ENCODE measurements around the gene AFMID. TPM values are rescaled to one million over a fixed set of nuclear protein-coding genes. Genes with fewer than 3 reads are reported as not detected.
A peak's percentile ranks its signal among the peaks of the same experiment; 100 is the strongest.

Gene AFMID
- total and polyA plus RNA-seq, 2 donors (not counting 3 experiments of a cell fraction or from before 2014, with no cell fraction given): 33.5 to 42.9 TPM

DNA sequence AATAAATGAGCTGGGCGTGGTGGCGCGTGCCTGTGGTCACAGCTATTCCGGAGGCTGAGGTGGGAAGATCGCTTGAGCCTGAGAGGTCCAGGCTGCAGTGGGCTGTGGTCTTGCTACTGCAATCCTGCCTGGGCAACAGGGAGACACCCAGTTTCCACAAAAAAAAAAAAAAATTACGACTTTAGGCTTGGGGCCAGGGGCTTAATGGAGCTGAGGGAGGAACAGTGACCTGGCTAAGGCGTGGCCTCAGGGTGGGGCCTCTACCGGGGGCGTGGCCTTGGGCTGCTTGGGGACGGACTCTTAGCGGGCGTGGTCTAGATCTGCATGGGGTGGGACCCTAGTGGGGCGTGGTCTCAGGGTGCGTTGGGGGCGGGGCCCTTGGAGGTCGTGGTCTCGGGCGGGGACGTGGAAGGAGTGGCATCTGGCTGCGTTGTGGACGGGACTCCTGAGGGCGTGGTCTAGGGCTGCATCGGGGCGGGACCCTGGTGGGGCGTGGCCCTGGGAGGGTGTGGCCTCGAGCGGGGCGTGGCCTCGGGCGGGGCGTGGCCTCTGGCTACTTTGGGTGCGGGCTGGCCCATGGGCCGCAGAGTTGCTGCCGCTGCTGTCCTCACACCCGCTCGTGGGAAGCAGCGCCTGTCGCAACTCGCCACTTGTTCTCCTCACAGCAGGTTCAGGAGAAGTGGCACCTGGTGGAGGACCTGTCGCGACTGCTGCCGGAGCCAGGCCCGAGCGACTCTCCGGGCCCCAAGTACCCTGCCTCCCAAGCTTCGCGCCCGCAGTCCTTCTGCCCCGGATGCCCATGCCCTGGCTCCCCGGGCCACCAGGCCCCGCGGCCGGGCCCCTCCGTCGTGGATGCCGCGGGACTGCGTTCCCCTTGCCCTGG, 46.8 kb upstream of the AFMID start:
- ChIA-PET POLR2A (no interaction called here), CTCF (interaction anchor here (1.0 to 1.6 kb wide), 2 partner anchors 12 to 36 kb away, joined by 3 to 4 read pairs; partner anchors contain the start of gene TMC6)
- FAIRE-seq (peak; percentile 94), DNase-seq (ENCODE audit: low read depth, low spot score) (peak; percentile 84)
- Histone ChIP-seq H3K27ac (ENCODE audit: insufficient read depth, low read depth, low read length) (no peak overlapping the region), H2AFZ (ENCODE audit: low read depth, low read length) (peak overlapping the region; percentile 80), H3K27me3 (ENCODE audit: control insufficient read depth in 2 of 2, insufficient read depth in 2 of 2, low read length in 2 of 2) (no peaks in the 10 kb centered on the region), H3K4me2 (ENCODE audit: insufficient read depth, low read length) (peak overlapping the region; percentile 44), H3K79me2 (ENCODE audit: control insufficient read depth, insufficient read depth, low read length) (no peaks in the 10 kb centered on the region), H3K36me3 (ENCODE audit: control insufficient read depth in 2 of 2, extremely low read depth in 1 of 2, insufficient read depth in 2 of 2, low read length in 2 of 2) (no peaks in the 10 kb centered on the region), H3K9me1 (replicated peaks; ENCODE audit: control insufficient read depth, extremely low read depth, insufficient read depth, low read length) (no peaks in the 10 kb centered on the region), H3K9ac (replicated peaks; ENCODE audit: extremely low read depth, insufficient read depth, low read length) (no peak overlapping the region), H3K4me3 (replicated peaks in 1 of 3; ENCODE audit: insufficient read depth in 1 of 3, low read depth in 1 of 3, low read length in 3 of 3) (peak overlapping the region in 1 of 3 experiments; percentile 1), H4K20me1 (replicated peaks; ENCODE audit: control insufficient read depth, extremely low read depth, insufficient read depth, low read length) (no peaks in the 10 kb centered on the region), H3K9me3 (replicated peaks; ENCODE audit: control insufficient read depth, insufficient read depth, low read length) (no peaks in the 10 kb centered on the region), H3K4me1 (ENCODE audit: control insufficient read depth, extremely low read depth, insufficient read depth, low read length) (peaks cover 22% of the 10 kb centered on the region)
- intact Hi-C loops (cut with micrococcal nuclease) (loop anchor here (1.0 to 2.0 kb wide), 3 partner anchors 11 to 47 kb away; partner anchors contain the start of genes AFMID, SYNGR2 and TK1), dilution Hi-C loops (cut with MboI; ENCODE audit: extremely low pct_ligation_motif_present, low sequenced_read_pairs) (no loop called here)
- TF ChIP-seq POLR2A (IDR thresholded peaks at IDR 0.05; ENCODE audit: low read depth, low read length) (peak; percentile 51), FOS (IDR thresholded peaks at IDR 0.05; ENCODE audit: borderline replicate concordance, insufficient read depth, low read length) (no peak), POLR2AphosphoS5 (IDR thresholded peaks at IDR 0.05; ENCODE audit: insufficient read depth, low read depth, low read length) (peak; percentile 21)
- no TSS peak for BruUV-seq (replicated peaks)

DNA sequence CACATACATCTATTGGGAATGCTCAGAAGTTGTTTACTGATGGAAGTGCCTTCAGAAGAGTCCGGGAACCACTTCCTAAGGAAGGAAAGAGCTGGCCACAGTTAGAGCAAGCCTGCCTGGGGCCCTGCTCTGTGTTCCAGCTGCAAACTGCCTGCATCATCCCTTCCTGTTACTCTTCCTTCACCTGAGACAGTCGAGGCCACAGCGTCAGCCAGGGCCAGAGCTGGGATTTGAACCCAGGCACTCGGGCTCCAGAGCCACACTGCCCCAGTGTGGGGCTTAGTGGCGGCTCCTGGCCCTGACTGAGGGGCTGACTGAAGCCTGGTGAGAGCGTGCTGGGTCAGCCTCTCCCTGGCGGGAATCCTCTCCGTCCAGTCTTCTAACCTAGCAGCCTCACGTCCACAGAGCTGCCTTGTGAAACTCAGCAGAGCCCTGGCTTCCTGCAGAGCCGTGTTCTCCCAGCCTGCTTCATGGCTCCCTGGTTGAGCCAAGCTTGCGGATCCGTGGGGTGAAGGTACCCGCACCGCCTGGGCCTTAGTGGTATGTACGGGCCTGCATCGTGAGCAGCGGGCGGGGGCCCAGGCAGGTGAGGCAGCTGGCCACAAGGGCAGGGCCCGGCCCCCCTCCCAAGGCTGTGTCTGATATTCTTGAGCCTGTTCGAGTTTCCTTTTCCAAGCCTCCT, 45.6 kb upstream of the AFMID start:
- BruUV-seq (replicated peaks): no TSS peak
- no peaks in the 10 kb centered on the region for H4K20me1 ChIP-seq (replicated peaks; ENCODE audit: control insufficient read depth, extremely low read depth, insufficient read depth, low read length)
- no peak for TF ChIP-seq POLR2AphosphoS5 (IDR thresholded peaks at IDR 0.05; ENCODE audit: insufficient read depth, low read depth, low read length)
- no peak for TF ChIP-seq GATA2 (IDR thresholded peaks at IDR 0.05; ENCODE audit: insufficient read depth, insufficient read length, low read depth, low read length)
- TF ChIP-seq, protein P1, sequence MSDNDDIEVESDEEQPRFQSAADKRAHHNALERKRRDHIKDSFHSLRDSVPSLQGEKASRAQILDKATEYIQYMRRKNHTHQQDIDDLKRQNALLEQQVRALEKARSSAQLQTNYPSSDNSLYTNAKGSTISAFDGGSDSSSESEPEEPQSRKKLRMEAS (IDR thresholded peaks at IDR 0.05; ENCODE audit: insufficient read depth, insufficient read length): no peak
- TF ChIP-seq, protein P2, sequence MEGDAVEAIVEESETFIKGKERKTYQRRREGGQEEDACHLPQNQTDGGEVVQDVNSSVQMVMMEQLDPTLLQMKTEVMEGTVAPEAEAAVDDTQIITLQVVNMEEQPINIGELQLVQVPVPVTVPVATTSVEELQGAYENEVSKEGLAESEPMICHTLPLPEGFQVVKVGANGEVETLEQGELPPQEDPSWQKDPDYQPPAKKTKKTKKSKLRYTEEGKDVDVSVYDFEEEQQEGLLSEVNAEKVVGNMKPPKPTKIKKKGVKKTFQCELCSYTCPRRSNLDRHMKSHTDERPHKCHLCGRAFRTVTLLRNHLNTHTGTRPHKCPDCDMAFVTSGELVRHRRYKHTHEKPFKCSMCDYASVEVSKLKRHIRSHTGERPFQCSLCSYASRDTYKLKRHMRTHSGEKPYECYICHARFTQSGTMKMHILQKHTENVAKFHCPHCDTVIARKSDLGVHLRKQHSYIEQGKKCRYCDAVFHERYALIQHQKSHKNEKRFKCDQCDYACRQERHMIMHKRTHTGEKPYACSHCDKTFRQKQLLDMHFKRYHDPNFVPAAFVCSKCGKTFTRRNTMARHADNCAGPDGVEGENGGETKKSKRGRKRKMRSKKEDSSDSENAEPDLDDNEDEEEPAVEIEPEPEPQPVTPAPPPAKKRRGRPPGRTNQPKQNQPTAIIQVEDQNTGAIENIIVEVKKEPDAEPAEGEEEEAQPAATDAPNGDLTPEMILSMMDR (IDR thresholded peaks at IDR 0.05; ENCODE audit: extremely low read depth in 1 of 2, insufficient read depth in 1 of 2, low read depth in 1 of 2, low read length in 2 of 2): no peak
- no peak for TF ChIP-seq FOS (IDR thresholded peaks at IDR 0.05; ENCODE audit: borderline replicate concordance, insufficient read depth, low read length)
- no peak for TF ChIP-seq MYC (IDR thresholded peaks at IDR 0.05; ENCODE audit: low read depth, low read length)
- no peak for TF ChIP-seq POLR2A (IDR thresholded peaks at IDR 0.05; ENCODE audit: low read depth, low read length)
- TF ChIP-seq EZH2 (IDR thresholded peaks at IDR 0.05; ENCODE audit: borderline replicate concordance, low read depth, low read length, severe bottlenecking): no peak
- TF ChIP-seq JUN (IDR thresholded peaks at IDR 0.05; ENCODE audit: borderline replicate concordance, insufficient read depth, insufficient read length, low read depth): no peak
- FAIRE-seq (peak; percentile 73), DNase-seq (ENCODE audit: low read depth, low spot score) (no peak)
- H3K4me3 ChIP-seq (replicated peaks in 1 of 3; ENCODE audit: insufficient read depth in 1 of 3, low read depth in 1 of 3, low read length in 3 of 3): no peak overlapping the region
- ChIA-PET POLR2A (interaction anchor here (0.6 kb wide), 3 partner anchors 36 to 1489 kb away, joined by 3 to 4 read pairs (median 4); no protein-coding TSS in a partner anchor), CTCF (interaction anchor here (0.8 to 1.7 kb wide), 7 partner anchors 10 to 57 kb away, joined by 3 to 7 read pairs (median 3); no protein-coding TSS in a partner anchor)
- no peak overlapping the region for H3K27ac ChIP-seq (ENCODE audit: insufficient read depth, low read depth, low read length)
- peaks cover 22% of the 10 kb centered on the region for H3K4me1 ChIP-seq (ENCODE audit: control insufficient read depth, extremely low read depth, insufficient read depth, low read length)
- no peaks in the 10 kb centered on the region for H3K79me2 ChIP-seq (ENCODE audit: control insufficient read depth, insufficient read depth, low read length)
- no peaks in the 10 kb centered on the region for H3K27me3 ChIP-seq (ENCODE audit: control insufficient read depth in 2 of 2, insufficient read depth in 2 of 2, low read length in 2 of 2)
- H3K9me3 ChIP-seq (replicated peaks; ENCODE audit: control insufficient read depth, insufficient read depth, low read length): no peaks in the 10 kb centered on the region
- H3K36me3 ChIP-seq (ENCODE audit: control insufficient read depth in 2 of 2, extremely low read depth in 1 of 2, insufficient read depth in 2 of 2, low read length in 2 of 2): no peaks in the 10 kb centered on the region
- H3K9ac ChIP-seq (replicated peaks; ENCODE audit: extremely low read depth, insufficient read depth, low read length): no peak overlapping the region
- H3K9me1 ChIP-seq (replicated peaks; ENCODE audit: control insufficient read depth, extremely low read depth, insufficient read depth, low read length): no peaks in the 10 kb centered on the region
- intact Hi-C loops (cut with micrococcal nuclease): loop anchor here (2.0 kb wide), 1 partner anchor 27 kb away; the partner anchor contains the start of gene SYNGR2
- no peak overlapping the region for H2AFZ ChIP-seq (ENCODE audit: low read depth, low read length)
- dilution Hi-C loops (cut with MboI; ENCODE audit: extremely low pct_ligation_motif_present, low sequenced_read_pairs): no loop called here
- H3K4me2 ChIP-seq (ENCODE audit: insufficient read depth, low read length): no peak overlapping the region
